Upper lobe of right lung (tissue), 1 donor: ENCODE results near the gene SH3BP2. TPM values are rescaled to one million over a fixed set of nuclear protein-coding genes. Genes with fewer than 3 reads are reported as not detected.
A peak's percentile ranks its signal among the peaks of the same experiment; 100 is the strongest.

Experiments used
- ATAC-seq: fragments of 200-7000 bp; cut with Tn5 transposase; one replicate; pipeline ENCODE4 v1.9.1; 2020; ENCODE audit warnings: mild to moderate bottlenecking, moderate library complexity
- DNase-seq: peaks from one replicate; pipeline ENCODE4 v3.0.0-alpha.2; 2020
- H3K27ac ChIP-seq: fragments of 200-600 bp; one replicate; pipeline ENCODE4 v1.8.0; 2022
- H3K27me3 ChIP-seq: fragments of 200-600 bp; one replicate; pipeline ENCODE4 v1.8.0; 2022; ENCODE audit warnings: mild to moderate bottlenecking
- H3K36me3 ChIP-seq: fragments of 200-600 bp; one replicate; pipeline ENCODE4 v1.8.0; 2022
- H3K4me1 ChIP-seq: fragments of 200-600 bp; one replicate; pipeline ENCODE4 v1.8.0; 2022
- H3K4me3 ChIP-seq: fragments of 200-600 bp; one replicate; pipeline ENCODE4 v1.8.0; 2022; ENCODE audit warnings: mild to moderate bottlenecking
- H3K9me3 ChIP-seq: fragments of 200-600 bp; one replicate; pipeline ENCODE4 v1.8.0; 2022
- CTCF ChIP-seq: fragments of 200-600 bp; IDR thresholded peaks from one replicate; pipeline ENCODE4 v1.8.0; 2022; ENCODE audit warnings: antibody characterized with exemption
- intact Hi-C: fragments of 100-400 bp; cut with DNase I; formaldehyde crosslinking; loops from one replicate; pipeline ENCODE4 v1.11.0; 2022
- total RNA-seq: library from RNA; stranded (reverse); fragmentation: NEBNext Ultra II Directional; extraction: Animal tissue kit (Norgen Biotek cat#: 25700); gene quantifications from one replicate; pipeline ENCODE4 v1.2.1, GENCODE V29; 2021
- donor health status: DM: no; HTN: yes; CAD: no; lungs with severe emphysema.

Gene SH3BP2
- total RNA-seq, 1 donor from 2014 or later, result 99.0 TPM

GRCh38 chr4:2824836-2825381, 32.0 kb downstream of the SH3BP2 start:
- Histone ChIP-seq H3K27ac (no peak overlapping the region), H3K36me3 (peaks cover 80% of the 10 kb centered on the region), H3K9me3 (no peaks in the 10 kb centered on the region), H3K4me3 (no peak overlapping the region), H3K4me1 (no peaks in the 10 kb centered on the region), H3K27me3 (no peaks in the 10 kb centered on the region)
- intact Hi-C loops, result no loop called here
- TF ChIP-seq CTCF, result no peak
- ATAC-seq (no peak), DNase-seq (peak; percentile 59)

GRCh38 chr4:2825740-2826139, 32.9 kb downstream of the SH3BP2 start:
- no peak for DNase-seq
- intact Hi-C loops, result no loop called here
- no peaks in the 10 kb centered on the region for H3K27me3 ChIP-seq
- no peak overlapping the region for H3K4me3 ChIP-seq
- no peaks in the 10 kb centered on the region for H3K4me1 ChIP-seq
- H3K9me3 ChIP-seq, result no peaks in the 10 kb centered on the region
- no peak for ATAC-seq
- no peak overlapping the region for H3K27ac ChIP-seq
- no peak for TF ChIP-seq CTCF
- H3K36me3 ChIP-seq, result peaks cover 82% of the 10 kb centered on the region

- Histone ChIP-seq H3K36me3 (peaks cover 86% of the 10 kb centered on the region), H3K27me3 (no peaks in the 10 kb centered on the region), H3K27ac (no peak overlapping the region), H3K9me3 (no peaks in the 10 kb centered on the region), H3K4me3 (no peak overlapping the region), H3K4me1 (no peaks in the 10 kb centered on the region)
- DNase-seq, result no peak
- intact Hi-C loops, result no loop called here
- ATAC-seq, result no peak
- no peak for TF ChIP-seq CTCF
These were observed 34.4 kb downstream of the SH3BP2 start for GRCh38 chr4:2827071-2827873.

GRCh38 chr4:2827874-2828751, 35.2 kb downstream of the SH3BP2 start:
- no peak for TF ChIP-seq CTCF
- DNase-seq, result peak; percentile 52
- H3K36me3 ChIP-seq, result peaks cover 86% of the 10 kb centered on the region
- H3K27ac ChIP-seq, result no peak overlapping the region
- H3K4me3 ChIP-seq, result no peak overlapping the region
- H3K27me3 ChIP-seq, result no peaks in the 10 kb centered on the region
- intact Hi-C loops, result no loop called here
- H3K4me1 ChIP-seq, result no peaks in the 10 kb centered on the region
- no peak for ATAC-seq
- H3K9me3 ChIP-seq, result no peaks in the 10 kb centered on the region

GRCh38 chr4:2828758-2829181, 35.9 kb downstream of the SH3BP2 start:
- Histone ChIP-seq H3K4me3 (no peak overlapping the region), H3K27me3 (no peaks in the 10 kb centered on the region), H3K4me1 (no peaks in the 10 kb centered on the region), H3K9me3 (no peaks in the 10 kb centered on the region), H3K36me3 (peaks cover 86% of the 10 kb centered on the region), H3K27ac (no peak overlapping the region)
- intact Hi-C loops, result no loop called here
- ATAC-seq (no peak), DNase-seq (no peak)
- no peak for TF ChIP-seq CTCF
